Measurements from ENCODE around the gene BIN1. TPM values are rescaled to one million over a fixed set of nuclear protein-coding genes. Genes with fewer than 3 reads are reported as not detected.

The BIN1 gene
- total RNA-seq, 1 experiment from 2014 or later, result 31.8 TPM

DNA sequence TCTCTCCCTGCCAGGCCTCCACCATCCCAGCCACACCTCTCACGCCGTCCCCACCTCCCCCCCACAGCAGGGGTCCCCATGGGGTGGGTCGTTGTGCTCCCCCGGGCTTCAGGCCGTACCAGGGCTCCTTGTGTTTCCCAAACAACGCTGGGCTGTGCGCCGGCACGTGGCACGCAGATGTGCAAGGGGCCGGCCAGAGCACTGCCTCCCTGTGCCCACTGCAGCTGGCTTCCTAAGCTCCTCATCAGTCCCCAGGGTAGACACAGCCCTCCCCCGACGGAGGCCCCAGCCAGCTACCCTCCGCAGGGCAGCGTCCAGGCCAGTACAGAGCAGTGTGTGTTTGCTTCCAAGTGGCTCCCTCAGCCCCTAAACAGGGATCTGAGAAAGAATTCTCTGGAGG lies 34.0 kb downstream of the BIN1 start:
- TF ChIP-seq, protein P1, sequence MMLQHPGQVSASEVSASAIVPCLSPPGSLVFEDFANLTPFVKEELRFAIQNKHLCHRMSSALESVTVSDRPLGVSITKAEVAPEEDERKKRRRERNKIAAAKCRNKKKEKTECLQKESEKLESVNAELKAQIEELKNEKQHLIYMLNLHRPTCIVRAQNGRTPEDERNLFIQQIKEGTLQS (IDR thresholded peaks at IDR 0.05), result no peak
- TF ChIP-seq SP1 (IDR thresholded peaks at IDR 0.05; ENCODE audit: low read depth), result no peak
- TF ChIP-seq RAD21 (IDR thresholded peaks at IDR 0.05; ENCODE audit: low read depth), result no peak
- no peak for TF ChIP-seq ELF1 (IDR thresholded peaks at IDR 0.05; ENCODE audit: borderline replicate concordance, low read depth)
- TF ChIP-seq EZH2phosphoT487 (IDR thresholded peaks at IDR 0.05; ENCODE audit: borderline replicate concordance), result no peak
- TF ChIP-seq, protein P2, sequence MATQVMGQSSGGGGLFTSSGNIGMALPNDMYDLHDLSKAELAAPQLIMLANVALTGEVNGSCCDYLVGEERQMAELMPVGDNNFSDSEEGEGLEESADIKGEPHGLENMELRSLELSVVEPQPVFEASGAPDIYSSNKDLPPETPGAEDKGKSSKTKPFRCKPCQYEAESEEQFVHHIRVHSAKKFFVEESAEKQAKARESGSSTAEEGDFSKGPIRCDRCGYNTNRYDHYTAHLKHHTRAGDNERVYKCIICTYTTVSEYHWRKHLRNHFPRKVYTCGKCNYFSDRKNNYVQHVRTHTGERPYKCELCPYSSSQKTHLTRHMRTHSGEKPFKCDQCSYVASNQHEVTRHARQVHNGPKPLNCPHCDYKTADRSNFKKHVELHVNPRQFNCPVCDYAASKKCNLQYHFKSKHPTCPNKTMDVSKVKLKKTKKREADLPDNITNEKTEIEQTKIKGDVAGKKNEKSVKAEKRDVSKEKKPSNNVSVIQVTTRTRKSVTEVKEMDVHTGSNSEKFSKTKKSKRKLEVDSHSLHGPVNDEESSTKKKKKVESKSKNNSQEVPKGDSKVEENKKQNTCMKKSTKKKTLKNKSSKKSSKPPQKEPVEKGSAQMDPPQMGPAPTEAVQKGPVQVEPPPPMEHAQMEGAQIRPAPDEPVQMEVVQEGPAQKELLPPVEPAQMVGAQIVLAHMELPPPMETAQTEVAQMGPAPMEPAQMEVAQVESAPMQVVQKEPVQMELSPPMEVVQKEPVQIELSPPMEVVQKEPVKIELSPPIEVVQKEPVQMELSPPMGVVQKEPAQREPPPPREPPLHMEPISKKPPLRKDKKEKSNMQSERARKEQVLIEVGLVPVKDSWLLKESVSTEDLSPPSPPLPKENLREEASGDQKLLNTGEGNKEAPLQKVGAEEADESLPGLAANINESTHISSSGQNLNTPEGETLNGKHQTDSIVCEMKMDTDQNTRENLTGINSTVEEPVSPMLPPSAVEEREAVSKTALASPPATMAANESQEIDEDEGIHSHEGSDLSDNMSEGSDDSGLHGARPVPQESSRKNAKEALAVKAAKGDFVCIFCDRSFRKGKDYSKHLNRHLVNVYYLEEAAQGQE (IDR thresholded peaks at IDR 0.05; ENCODE audit: low read depth), result no peak
- TF ChIP-seq, protein P3, sequence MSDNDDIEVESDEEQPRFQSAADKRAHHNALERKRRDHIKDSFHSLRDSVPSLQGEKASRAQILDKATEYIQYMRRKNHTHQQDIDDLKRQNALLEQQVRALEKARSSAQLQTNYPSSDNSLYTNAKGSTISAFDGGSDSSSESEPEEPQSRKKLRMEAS (IDR thresholded peaks at IDR 0.05), result no peak
- ATAC-seq, result no peak
- no peaks in the 10 kb centered on the region for H3K36me3 ChIP-seq (ENCODE audit: control insufficient read depth in 1 of 2, insufficient read depth in 2 of 2, low read length in 2 of 2)
- DNase-seq (ENCODE audit: low read depth, low spot score), result no peak
- no peaks in the 10 kb centered on the region for H4K20me1 ChIP-seq (ENCODE audit: insufficient read depth)
- H3K79me2 ChIP-seq (ENCODE audit: insufficient read depth, low read length), result no peaks in the 10 kb centered on the region
- ChIA-PET RAD21 (ENCODE audit: low non-redundant PET in 1 of 2, low total read pairs in 2 of 2, uncharacterized antibody in 2 of 2, unreplicated experiment in 2 of 2) (no interaction called here), POLR2A (no interaction called here), CTCF (no interaction called here)
- peaks cover 4 to 17% of the 10 kb centered on the region in 2 experiments; a peak in 3 of 4 replicates for H3K4me1 ChIP-seq (ENCODE audit: control insufficient read depth in 1 of 2, insufficient read depth in 2 of 2, low read length in 2 of 2)
- no peak overlapping the region for H3K4me2 ChIP-seq (ENCODE audit: low read length)
- H3K4me3 ChIP-seq (replicated peaks in 1 of 2; ENCODE audit: low read depth in 1 of 2, low read length in 2 of 2), result no peak overlapping the region
- H3K27ac ChIP-seq (ENCODE audit: low read depth, low read length), result no peak overlapping the region
- intact Hi-C loops (cut with micrococcal nuclease), result no loop called here
- H3K9me3 ChIP-seq (ENCODE audit: control insufficient read depth in 1 of 2, insufficient read depth in 1 of 2, low read depth in 1 of 2, low read length in 2 of 2), result no peaks in the 10 kb centered on the region
- no peak overlapping the region for H2AFZ ChIP-seq (ENCODE audit: low read depth, low read length, poor library complexity, severe bottlenecking)
- no peak overlapping the region for H3K9ac ChIP-seq (ENCODE audit: low read length)
- H3K9me2 ChIP-seq (ENCODE audit: insufficient read depth), result no peaks in the 10 kb centered on the region
- BruUV-seq (replicated peaks), result no TSS peak
- no peaks in the 10 kb centered on the region for H3K27me3 ChIP-seq (ENCODE audit: insufficient read depth, low read length)
